ENCODE results near the gene IPO8.

The IPO8 gene

DNA sequence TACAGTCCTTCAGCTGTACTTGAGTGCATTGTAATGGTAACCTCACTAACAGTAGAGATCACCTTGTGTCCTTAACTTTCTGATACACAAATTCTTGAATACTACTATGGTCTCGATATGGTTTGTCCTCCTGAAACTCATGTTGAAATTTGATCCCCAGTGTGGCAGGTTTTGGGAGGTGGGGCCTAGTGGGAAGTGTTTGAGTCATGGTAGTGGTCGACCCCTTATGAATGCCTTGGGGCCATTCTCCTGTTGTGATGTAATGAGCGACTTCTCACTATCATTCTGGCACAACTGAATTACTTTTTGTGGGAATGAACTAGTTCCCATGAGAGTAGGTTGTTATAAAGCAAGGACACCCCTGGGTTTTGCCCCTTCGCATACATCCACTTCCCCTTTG is 52.3 kb downstream of the IPO8 start:
- no peak overlapping the region for H3K27ac ChIP-seq
- H3K4me3 ChIP-seq (ENCODE audit: low read depth, low read length) = no peak overlapping the region
- no peaks in the 10 kb centered on the region for H3K4me1 ChIP-seq
- no peak for TF ChIP-seq CTCF (IDR thresholded peaks at IDR 0.05)
- no peaks in the 10 kb centered on the region for H3K27me3 ChIP-seq (ENCODE audit: control insufficient read depth, insufficient read depth, low read length)
- no peaks in the 10 kb centered on the region for H3K9me3 ChIP-seq (ENCODE audit: control insufficient read depth, low read length)
- H3K79me2 ChIP-seq = no peaks in the 10 kb centered on the region
- H3K36me3 ChIP-seq (ENCODE audit: control insufficient read depth, insufficient read depth, low read length) = no peaks in the 10 kb centered on the region
- H3K4me2 ChIP-seq (ENCODE audit: low read length) = no peak overlapping the region
- no peak overlapping the region for H2AFZ ChIP-seq
- no peak overlapping the region for H3K9ac ChIP-seq

- H3K27ac ChIP-seq = no peak overlapping the region
- no peak overlapping the region for H2AFZ ChIP-seq
These were observed 55.3 kb downstream of the IPO8 start for GRCh38 chr12:30640392-30640791.

DNA sequence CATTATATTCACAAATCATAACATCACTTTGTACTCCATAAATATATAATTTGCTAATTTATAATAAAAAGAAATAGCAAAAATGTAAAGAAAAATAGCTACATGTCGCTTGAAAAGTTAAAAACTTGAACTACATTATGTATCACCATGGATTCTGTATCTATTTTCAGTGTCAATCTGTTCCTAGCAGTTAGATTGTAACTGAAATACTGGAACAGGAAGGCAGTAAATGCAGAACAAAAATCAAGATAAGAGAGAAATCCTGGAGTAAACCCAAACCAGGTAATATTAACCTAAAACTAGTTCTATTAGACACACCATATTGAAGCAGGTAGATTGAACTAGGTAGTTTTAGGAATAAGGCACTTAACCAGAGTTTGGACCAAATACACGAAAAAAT is 60.3 kb downstream of the IPO8 start:
- Histone ChIP-seq H3K4me1 (no peaks in the 10 kb centered on the region), H3K9me3 (ENCODE audit: control insufficient read depth, low read length) (no peaks in the 10 kb centered on the region), H3K79me2 (no peaks in the 10 kb centered on the region), H3K27me3 (ENCODE audit: control insufficient read depth, insufficient read depth, low read length) (no peaks in the 10 kb centered on the region), H3K4me2 (ENCODE audit: low read length) (no peak overlapping the region), H3K36me3 (ENCODE audit: control insufficient read depth, insufficient read depth, low read length) (no peaks in the 10 kb centered on the region), H3K27ac (no peak overlapping the region), H3K4me3 (ENCODE audit: low read depth, low read length) (no peak overlapping the region), H3K9ac (no peak overlapping the region), H2AFZ (no peak overlapping the region)
- no peak for TF ChIP-seq CTCF (IDR thresholded peaks at IDR 0.05)

More at GRCh38 chr12:30640392-30640791, 55.3 kb downstream of the IPO8 start:
- H3K9me3 ChIP-seq (ENCODE audit: control insufficient read depth, low read length) = no peaks in the 10 kb centered on the region
- no peak overlapping the region for H3K9ac ChIP-seq
- no peaks in the 10 kb centered on the region for H3K36me3 ChIP-seq (ENCODE audit: control insufficient read depth, insufficient read depth, low read length)
- no peak for TF ChIP-seq CTCF (IDR thresholded peaks at IDR 0.05)
- H3K4me1 ChIP-seq = no peaks in the 10 kb centered on the region
- H3K4me3 ChIP-seq (ENCODE audit: low read depth, low read length) = no peak overlapping the region
- no peak overlapping the region for H3K4me2 ChIP-seq (ENCODE audit: low read length)
- H3K79me2 ChIP-seq = no peaks in the 10 kb centered on the region
- H3K27me3 ChIP-seq (ENCODE audit: control insufficient read depth, insufficient read depth, low read length) = no peaks in the 10 kb centered on the region

- no peaks in the 10 kb centered on the region for H3K36me3 ChIP-seq (ENCODE audit: control insufficient read depth, insufficient read depth, low read length)
- no peaks in the 10 kb centered on the region for H3K4me1 ChIP-seq
- TF ChIP-seq CTCF (IDR thresholded peaks at IDR 0.05) = no peak
- H3K79me2 ChIP-seq = no peaks in the 10 kb centered on the region
- H2AFZ ChIP-seq = no peak overlapping the region
- H3K4me3 ChIP-seq (ENCODE audit: low read depth, low read length) = no peak overlapping the region
- no peaks in the 10 kb centered on the region for H3K9me3 ChIP-seq (ENCODE audit: control insufficient read depth, low read length)
- no peak overlapping the region for H3K27ac ChIP-seq
- H3K4me2 ChIP-seq (ENCODE audit: low read length) = no peak overlapping the region
- H3K9ac ChIP-seq = no peak overlapping the region
- H3K27me3 ChIP-seq (ENCODE audit: control insufficient read depth, insufficient read depth, low read length) = no peaks in the 10 kb centered on the region
These were observed 63.9 kb downstream of the IPO8 start for GRCh38 chr12:30631740-30632139.

DNA sequence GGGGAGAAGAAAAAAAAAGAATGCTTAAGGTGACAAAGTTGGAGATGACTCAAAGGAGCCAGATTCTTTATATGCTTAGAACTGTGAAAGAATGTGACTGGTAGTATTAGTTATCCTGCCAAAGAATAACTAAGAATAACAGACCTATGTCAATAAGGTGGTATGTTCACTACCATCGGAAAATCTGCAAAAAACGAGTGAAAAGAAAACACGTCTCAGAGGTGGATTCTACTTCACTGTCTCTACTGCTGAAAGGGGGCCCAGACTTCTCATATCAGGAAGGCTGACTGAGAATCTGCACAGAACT is 64.7 kb downstream of the IPO8 start:
- no peak overlapping the region for H3K27ac ChIP-seq
- H3K9ac ChIP-seq = no peak overlapping the region
- H3K4me1 ChIP-seq = no peaks in the 10 kb centered on the region
- H3K36me3 ChIP-seq (ENCODE audit: control insufficient read depth, insufficient read depth, low read length) = no peaks in the 10 kb centered on the region
- H2AFZ ChIP-seq = no peak overlapping the region
- no peaks in the 10 kb centered on the region for H3K9me3 ChIP-seq (ENCODE audit: control insufficient read depth, low read length)
- H3K4me2 ChIP-seq (ENCODE audit: low read length) = no peak overlapping the region
- no peaks in the 10 kb centered on the region for H3K27me3 ChIP-seq (ENCODE audit: control insufficient read depth, insufficient read depth, low read length)
- no peak for TF ChIP-seq CTCF (IDR thresholded peaks at IDR 0.05)
- H3K79me2 ChIP-seq = no peaks in the 10 kb centered on the region
- H3K4me3 ChIP-seq (ENCODE audit: low read depth, low read length) = no peak overlapping the region
